A549 (cell line): ENCODE data around the gene GRID1.

Experiments used
- CTCF ChIP-seq: fragments of >200 bp; sonication (Bioruptor Twin); formaldehyde crosslinking; IDR thresholded peaks from 3 replicates; pipeline ENCODE4 v1.5.1; 2016
- EP300 ChIP-seq, 2 experiments: fragments of >200 bp; sonication (Bioruptor Twin); formaldehyde crosslinking; IDR thresholded peaks; 2 replicates in 1 of 2; 3 replicates in 1 of 2; pipeline ENCODE4 v1.6.1; 2016 to 2017
- HOXA7 ChIP-seq: fragments of 250-450 bp; sonication (Bioruptor Pico); IDR thresholded peaks from 2 replicates; pipeline ENCODE4 v1.5.0; 2020; ENCODE audit warnings: mild to moderate bottlenecking, moderate library complexity

GRCh38 chr10:85977642-85978041 lies 389.0 kb downstream of the GRID1 start:
- TF ChIP-seq CTCF (no peak), EP300 (IDR thresholded peaks at IDR 0.05) (no peak), HOXA7 (no peak)
